NCI-H2029 (cell line): ENCODE data around the gene DGCR2.
"Not testable (repeated sequence)": the region's sequence is repeated elsewhere in the genome, so short reads cannot be mapped to it uniquely, and the experiment has no call there.

Experiments
- DNase-seq: peaks from one replicate; lab custom pipeline; 2025; lab: John Stamatoyannopoulos, UW

DGCR2 gene

GRCh38 chr22:19109198-19110063, 12.8 kb downstream of the DGCR2 start:
- DNase-seq, result no peak

- DNase-seq, result no peak
These were observed 13.4 kb downstream of the DGCR2 start for GRCh38 chr22:19108807-19109197.

- no peak for DNase-seq
These were observed 14.5 kb downstream of the DGCR2 start for GRCh38 chr22:19107730-19108074.

- no peak for DNase-seq
These were observed 15.1 kb downstream of the DGCR2 start for GRCh38 chr22:19106886-19107729.

- DNase-seq, result no peak
These were observed 16.1 kb downstream of the DGCR2 start for GRCh38 chr22:19105867-19106802.

- no peak for DNase-seq
These were observed 16.8 kb downstream of the DGCR2 start for GRCh38 chr22:19105456-19105855.

- DNase-seq, result no peak
These were observed 18.1 kb downstream of the DGCR2 start for GRCh38 chr22:19103880-19104821.

GRCh38 chr22:19098157-19098556, 24.1 kb downstream of the DGCR2 start:
- DNase-seq, result no peak

- DNase-seq, result no peak
These were observed 24.7 kb downstream of the DGCR2 start for GRCh38 chr22:19097518-19097917.

GRCh38 chr22:19096555-19096954, 25.7 kb downstream of the DGCR2 start:
- DNase-seq, result no peak

- DNase-seq, result no peak
These were observed 27.7 kb downstream of the DGCR2 start for GRCh38 chr22:19094393-19094997.

- no peak for DNase-seq
These were observed 29.5 kb downstream of the DGCR2 start for GRCh38 chr22:19092725-19093124.

- no peak for DNase-seq
These were observed 31.6 kb downstream of the DGCR2 start for GRCh38 chr22:19090586-19091127.

GRCh38 chr22:19090183-19090582, 32.0 kb downstream of the DGCR2 start:
- DNase-seq, result no peak

GRCh38 chr22:19088866-19089595, 33.2 kb downstream of the DGCR2 start:
- no peak for DNase-seq

- no peak for DNase-seq
These were observed 35.3 kb downstream of the DGCR2 start for GRCh38 chr22:19086896-19087295.

GRCh38 chr22:19086417-19086816, 35.8 kb downstream of the DGCR2 start:
- no peak for DNase-seq

GRCh38 chr22:19085233-19085718, 36.9 kb downstream of the DGCR2 start:
- no peak for DNase-seq

GRCh38 chr22:19084586-19084985, 37.6 kb downstream of the DGCR2 start:
- DNase-seq, result not testable (repeated sequence)
